Caco-2 (cell line): ENCODE results near the gene SH2D1B. TPM values are rescaled to one million over a fixed set of nuclear protein-coding genes. Genes with fewer than 3 reads are reported as not detected.

ENCODE experiments used
- BruUV-seq: library from RNA; stranded (reverse); fragments of 400-500 nt; replicated peaks from 2 replicates; lab custom pipeline; 2021; lab: Mats Ljungman, UMichigan
- CTCF ChIA-PET: fragments of 300-600 bp; sonication (Branson Sonifier 250); formaldehyde crosslinking; loops from one replicate; lab custom pipeline; 2022; ENCODE audit warnings: antibody characterized with exemption; lab: Charles Lee
- POLR2A ChIA-PET: fragments of 300-600 bp; sonication (Branson Sonifier 250); formaldehyde crosslinking; loops from one replicate; lab custom pipeline; 2022; ENCODE audit warnings: antibody characterized with exemption; lab: Charles Lee
- DNase-seq, 2 experiments: peaks; one replicate each; pipeline versions ENCODE4 v3.0.0 to v3.0.0-alpha.2; 2020 to 2022
- H3K27me3 ChIP-seq: replicated peaks from 2 replicates; pipeline ENCODE4 v1.6.0; 2011; ENCODE audit warnings: low read length; ENCODE audit not compliant: control insufficient read depth, insufficient read depth
- H3K36me3 ChIP-seq: 2 replicates; pipeline ENCODE4 v1.5.1; 2011; ENCODE audit warnings: low read length; ENCODE audit not compliant: control insufficient read depth, insufficient read depth
- H3K4me1 ChIP-seq: fragments of 250-450 bp; sonication (Bioruptor Pico); 2 replicates; pipeline ENCODE4 v1.5.1; 2020; ENCODE audit warnings: mild to moderate bottlenecking
- H3K4me3 ChIP-seq: 2 replicates; pipeline ENCODE4 v1.5.1; 2011; ENCODE audit warnings: low read depth, mild to moderate bottlenecking, control low read depth, low read length
- H3K9me3 ChIP-seq: fragments of 250-450 bp; sonication (Bioruptor Pico); 2 replicates; pipeline ENCODE4 v1.5.1; 2020; ENCODE audit warnings: mild to moderate bottlenecking, moderate library complexity
- H3K27ac Mint-ChIP-seq: one replicate; pipeline ENCODE4 v1.8.0; 2022; ENCODE audit warnings: mixed read lengths; ENCODE audit not compliant: unreplicated experiment
- H3K27me3 Mint-ChIP-seq: one replicate; pipeline ENCODE4 v1.8.0; 2022; ENCODE audit warnings: mixed read lengths; ENCODE audit not compliant: insufficient read depth, unreplicated experiment
- H3K36me3 Mint-ChIP-seq: one replicate; pipeline ENCODE4 v1.8.0; 2022; ENCODE audit warnings: mild to moderate bottlenecking, mixed read lengths; ENCODE audit not compliant: insufficient read depth, unreplicated experiment
- H3K4me1 Mint-ChIP-seq: one replicate; pipeline ENCODE4 v1.8.0; 2022; ENCODE audit warnings: low read depth, mixed read lengths; ENCODE audit not compliant: unreplicated experiment
- H3K4me3 Mint-ChIP-seq: one replicate; pipeline ENCODE4 v1.8.0; 2022; ENCODE audit warnings: mild to moderate bottlenecking, moderate library complexity, mixed read lengths; ENCODE audit not compliant: unreplicated experiment
- H3K9me3 Mint-ChIP-seq: one replicate; pipeline ENCODE4 v1.8.0; 2022; ENCODE audit warnings: mixed read lengths; ENCODE audit not compliant: unreplicated experiment
- CTCF ChIP-seq, 2 experiments: fragments of 200-600 bp in 1 of 2; IDR thresholded peaks; 1 replicate in 1 of 2; 2 replicates in 1 of 2; pipeline versions ENCODE4 v1.5.1 to v1.8.0; 2011 to 2022; ENCODE audit warnings: antibody characterized with exemption in 1 of 2, control low read depth in 1 of 2, inconsistent platforms in 1 of 2, low read depth in 1 of 2, low read length in 1 of 2, mild to moderate bottlenecking in 1 of 2, moderate library complexity in 1 of 2; ENCODE audit not compliant: insufficient read depth in 1 of 2, severe bottlenecking in 1 of 2, unreplicated experiment in 1 of 2
- intact Hi-C: fragments of 100-400 bp; cut with micrococcal nuclease; formaldehyde crosslinking; loops from one replicate; pipeline ENCODE4 v1.10.0; 2022; ENCODE audit not compliant: unreplicated experiment
- total RNA-seq: library from RNA; stranded (reverse); gene quantifications from 2 replicates; pipeline ENCODE4 v1.2.3, GENCODE V29; 2022

Gene SH2D1B
- total RNA-seq, 1 experiment from 2014 or later: not detected

DNA sequence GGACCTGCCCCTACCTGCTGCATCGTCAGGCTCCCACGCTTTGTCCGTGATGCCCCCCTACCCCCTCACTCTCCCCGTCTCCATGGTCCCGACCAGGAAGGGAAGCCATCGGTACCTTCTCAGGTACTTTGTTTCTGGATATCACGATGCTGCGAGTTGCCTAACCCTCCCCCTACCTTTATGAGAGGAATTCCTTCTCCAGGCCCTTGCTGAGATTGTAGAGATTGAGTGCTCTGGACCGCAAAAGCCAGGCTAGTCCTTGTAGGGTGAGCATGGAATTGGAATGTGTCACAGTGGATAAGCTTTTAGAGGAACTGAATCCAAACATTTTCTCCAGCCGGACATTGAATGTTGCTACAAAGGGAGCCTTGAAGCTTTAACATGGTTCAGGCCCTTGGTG lies 44.2 kb downstream of the SH2D1B start:
- Mint-ChIP-seq H3K9me3 (no peaks in the 10 kb centered on the region), H3K4me3 (peak overlapping the region; percentile 63), H3K36me3 (no peaks in the 10 kb centered on the region), H3K27ac (no peak overlapping the region), H3K4me1 (peaks cover 6% of the 10 kb centered on the region), H3K27me3 (no peaks in the 10 kb centered on the region)
- Histone ChIP-seq H3K36me3 (no peaks in the 10 kb centered on the region; the same call in 1 of the 2 replicates), H3K4me3 (no peak overlapping the region), H3K9me3 (no peaks in the 10 kb centered on the region), H3K4me1 (no peaks in the 10 kb centered on the region; the same call in 1 of the 2 replicates), H3K27me3 (no peaks in the 10 kb centered on the region)
- CTCF ChIA-PET: interaction anchor here (1.0 kb wide), 1 partner anchor 10 kb away, joined by 3 read pairs; no protein-coding TSS in a partner anchor
- no peak for TF ChIP-seq CTCF (IDR thresholded peaks at IDR 0.05; ENCODE audit: insufficient read depth in 1 of 2, low read depth in 1 of 2, low read length in 1 of 2, severe bottlenecking in 1 of 2, unreplicated experiment in 1 of 2)
- no TSS peak for BruUV-seq
- DNase-seq: no peak
- POLR2A ChIA-PET: no interaction called here
- intact Hi-C loops: no loop called here

GRCh38 chr1:162367073-162367472 lies 44.9 kb downstream of the SH2D1B start:
- Mint-ChIP-seq H3K4me1 (no peaks in the 10 kb centered on the region), H3K36me3 (no peaks in the 10 kb centered on the region), H3K9me3 (no peaks in the 10 kb centered on the region), H3K4me3 (peak overlapping the region; percentile 63), H3K27ac (no peak overlapping the region), H3K27me3 (no peaks in the 10 kb centered on the region)
- no peak for DNase-seq
- Histone ChIP-seq H3K4me3 (no peak overlapping the region), H3K27me3 (no peaks in the 10 kb centered on the region), H3K9me3 (no peaks in the 10 kb centered on the region), H3K36me3 (no peaks in the 10 kb centered on the region; the same call in 1 of the 2 replicates), H3K4me1 (no peaks in the 10 kb centered on the region)
- POLR2A ChIA-PET: no interaction called here
- no peak for TF ChIP-seq CTCF (IDR thresholded peaks at IDR 0.05; ENCODE audit: insufficient read depth in 1 of 2, low read depth in 1 of 2, low read length in 1 of 2, severe bottlenecking in 1 of 2, unreplicated experiment in 1 of 2)
- CTCF ChIA-PET: no interaction called here
- intact Hi-C loops: no loop called here
- BruUV-seq: no TSS peak

- no peak for TF ChIP-seq CTCF (IDR thresholded peaks at IDR 0.05; ENCODE audit: insufficient read depth in 1 of 2, low read depth in 1 of 2, low read length in 1 of 2, severe bottlenecking in 1 of 2, unreplicated experiment in 1 of 2)
- intact Hi-C loops: no loop called here
- H3K4me3 ChIP-seq: no peak overlapping the region
- H3K27me3 ChIP-seq: no peaks in the 10 kb centered on the region
- no peak for DNase-seq
- H3K4me3 Mint-ChIP-seq: peak overlapping the region; percentile 63
- BruUV-seq: no TSS peak
- H3K27ac Mint-ChIP-seq: no peak overlapping the region
- ChIA-PET POLR2A (no interaction called here), CTCF (interaction anchor here (1.5 kb wide), 1 partner anchor 9 kb away, joined by 3 read pairs; no protein-coding TSS in a partner anchor)
- H3K4me1 ChIP-seq: no peaks in the 10 kb centered on the region
- no peaks in the 10 kb centered on the region; the same call in 1 of the 2 replicates for H3K36me3 ChIP-seq
- H3K4me1 Mint-ChIP-seq: no peaks in the 10 kb centered on the region
- H3K9me3 Mint-ChIP-seq: no peaks in the 10 kb centered on the region
- no peaks in the 10 kb centered on the region for H3K36me3 Mint-ChIP-seq
- no peaks in the 10 kb centered on the region for H3K27me3 Mint-ChIP-seq
- H3K9me3 ChIP-seq: no peaks in the 10 kb centered on the region
These were observed 45.3 kb downstream of the SH2D1B start for GRCh38 chr1:162366671-162367070.
